ENCODE results near the gene RIN3.

DNA sequence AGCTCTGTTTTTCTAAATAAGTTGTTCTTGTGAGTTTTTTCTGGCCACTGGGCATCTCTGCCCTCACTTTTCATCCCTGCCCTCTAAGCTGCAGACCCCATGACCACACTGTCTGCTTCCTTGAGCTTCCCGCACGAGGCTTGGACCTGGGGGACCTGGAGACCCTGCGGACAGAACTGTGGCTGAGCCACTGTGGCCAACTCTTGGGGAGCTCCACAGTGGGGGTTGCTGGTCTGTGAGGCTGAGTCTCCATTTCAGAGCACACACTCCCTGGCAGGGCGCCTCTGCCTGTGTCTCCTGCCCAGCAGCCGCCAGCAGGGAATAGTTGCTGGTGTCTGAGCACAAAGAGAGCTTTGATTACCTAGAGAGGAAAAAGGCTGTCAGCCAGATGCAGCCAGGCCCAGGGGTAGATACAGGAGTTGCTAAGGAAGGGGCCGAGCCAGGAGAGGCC is 13.1 kb upstream of the RIN3 start:
- TF ChIP-seq, protein P1, sequence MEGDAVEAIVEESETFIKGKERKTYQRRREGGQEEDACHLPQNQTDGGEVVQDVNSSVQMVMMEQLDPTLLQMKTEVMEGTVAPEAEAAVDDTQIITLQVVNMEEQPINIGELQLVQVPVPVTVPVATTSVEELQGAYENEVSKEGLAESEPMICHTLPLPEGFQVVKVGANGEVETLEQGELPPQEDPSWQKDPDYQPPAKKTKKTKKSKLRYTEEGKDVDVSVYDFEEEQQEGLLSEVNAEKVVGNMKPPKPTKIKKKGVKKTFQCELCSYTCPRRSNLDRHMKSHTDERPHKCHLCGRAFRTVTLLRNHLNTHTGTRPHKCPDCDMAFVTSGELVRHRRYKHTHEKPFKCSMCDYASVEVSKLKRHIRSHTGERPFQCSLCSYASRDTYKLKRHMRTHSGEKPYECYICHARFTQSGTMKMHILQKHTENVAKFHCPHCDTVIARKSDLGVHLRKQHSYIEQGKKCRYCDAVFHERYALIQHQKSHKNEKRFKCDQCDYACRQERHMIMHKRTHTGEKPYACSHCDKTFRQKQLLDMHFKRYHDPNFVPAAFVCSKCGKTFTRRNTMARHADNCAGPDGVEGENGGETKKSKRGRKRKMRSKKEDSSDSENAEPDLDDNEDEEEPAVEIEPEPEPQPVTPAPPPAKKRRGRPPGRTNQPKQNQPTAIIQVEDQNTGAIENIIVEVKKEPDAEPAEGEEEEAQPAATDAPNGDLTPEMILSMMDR (IDR thresholded peaks at IDR 0.05), result no peak
- TF ChIP-seq POLR2A (IDR thresholded peaks at IDR 0.05), result no peak
